WTC11 (cell line): Measurements from ENCODE around the gene DSE. TPM values are rescaled to one million over a fixed set of nuclear protein-coding genes. Genes with fewer than 3 reads are reported as not detected.

Source experiments
- ATAC-seq: fragments of 200-7000 bp; cut with Tn5 transposase; 2 replicates; pipeline ENCODE4 v1.10.0; 2021; ENCODE audit warnings: mild to moderate bottlenecking, moderate library complexity
- CTCF ChIA-PET: fragments of 300-600 bp; sonication (Branson Sonifier 250); formaldehyde crosslinking; loops from one replicate; lab custom pipeline; 2021; ENCODE audit warnings: antibody characterized with exemption; lab: Charles Lee
- POLR2A ChIA-PET: fragments of 350-600 bp; sonication (Branson Sonifier 250); formaldehyde crosslinking; loops from one replicate; lab custom pipeline; 2021; ENCODE audit warnings: antibody characterized with exemption; lab: Charles Lee
- DNase-seq: peaks from one replicate; pipeline ENCODE4 v3.0.0; 2021; ENCODE audit warnings: low spot score
- H3K27ac Mint-ChIP-seq: 2 replicates; pipeline ENCODE4 v1.8.0; 2021; ENCODE audit warnings: mixed read lengths
- H3K27me3 Mint-ChIP-seq: 2 replicates; pipeline ENCODE4 v1.8.0; 2021; ENCODE audit warnings: low read depth, mild to moderate bottlenecking, moderate library complexity, mixed read lengths
- H3K36me3 Mint-ChIP-seq: 2 replicates; pipeline ENCODE4 v1.8.0; 2021; ENCODE audit warnings: mixed read lengths
- H3K4me1 Mint-ChIP-seq: 2 replicates; pipeline ENCODE4 v1.8.0; 2022; ENCODE audit warnings: mixed read lengths
- H3K4me3 Mint-ChIP-seq: 2 replicates; pipeline ENCODE4 v1.8.0; 2021; ENCODE audit warnings: mild to moderate bottlenecking, moderate library complexity, mixed read lengths
- H3K9me3 Mint-ChIP-seq: 2 replicates; pipeline ENCODE4 v1.8.0; 2021; ENCODE audit warnings: mixed read lengths
- ATF1 ChIP-seq: sonication (generic); formaldehyde crosslinking; IDR thresholded peaks from 2 replicates; pipeline ENCODE4 v1.8.1; 2023; ENCODE audit warnings: mild to moderate bottlenecking, moderate library complexity, missing genetic modification reagents
- CREB1 ChIP-seq: sonication (generic); formaldehyde crosslinking; IDR thresholded peaks from 2 replicates; pipeline ENCODE4 v1.8.0; 2023; ENCODE audit warnings: mild to moderate bottlenecking, missing genetic modification reagents
- ELF4 ChIP-seq: sonication (generic); formaldehyde crosslinking; IDR thresholded peaks from 2 replicates; pipeline ENCODE4 v1.8.1; 2022; ENCODE audit warnings: low read depth, mild to moderate bottlenecking, moderate library complexity, missing genetic modification reagents
- EMX1 ChIP-seq: fragments of 250-450 bp; sonication (Bioruptor Pico); IDR thresholded peaks from 2 replicates; pipeline ENCODE4 v1.8.0; 2021; ENCODE audit warnings: mild to moderate bottlenecking
- JAZF1 ChIP-seq: fragments of 250-450 bp; sonication (Bioruptor Pico); IDR thresholded peaks from 2 replicates; pipeline ENCODE4 v1.9.0; 2021; ENCODE audit warnings: moderate library complexity, mild to moderate bottlenecking, inconsistent platforms
- MXD4 ChIP-seq: fragments of 250-450 bp; sonication (Bioruptor Pico); IDR thresholded peaks from 2 replicates; pipeline ENCODE4 v1.8.0; 2021; ENCODE audit warnings: mild to moderate bottlenecking, moderate library complexity, borderline replicate concordance
- NFATC4 ChIP-seq: fragments of 250-450 bp; sonication (Bioruptor Pico); IDR thresholded peaks from 2 replicates; pipeline ENCODE4 v1.9.0; 2021; ENCODE audit warnings: mild to moderate bottlenecking
- NFYB ChIP-seq: sonication (generic); formaldehyde crosslinking; conservative IDR thresholded peaks from 2 replicates; pipeline ENCODE4 v1.8.0; 2022; ENCODE audit warnings: low read depth, missing genetic modification reagents
- NR2C2 ChIP-seq: sonication (generic); formaldehyde crosslinking; IDR thresholded peaks from 2 replicates; pipeline ENCODE4 v1.8.0; 2022; ENCODE audit warnings: mild to moderate bottlenecking, missing genetic modification reagents
- RELA ChIP-seq: sonication (generic); formaldehyde crosslinking; IDR thresholded peaks from 2 replicates; pipeline ENCODE4 v1.8.1; 2022; ENCODE audit warnings: missing genetic modification reagents, mild to moderate bottlenecking, borderline replicate concordance
- SMAD3 ChIP-seq: sonication (generic); formaldehyde crosslinking; IDR thresholded peaks from 2 replicates; pipeline ENCODE4 v1.8.0; 2022; ENCODE audit warnings: missing genetic modification reagents, mild to moderate bottlenecking, borderline replicate concordance
- TCF7 ChIP-seq: sonication (generic); formaldehyde crosslinking; IDR thresholded peaks from 2 replicates; pipeline ENCODE4 v1.8.0; 2022; ENCODE audit warnings: mild to moderate bottlenecking, low read depth, missing genetic modification reagents, moderate library complexity
- TEAD1 ChIP-seq: sonication (generic); formaldehyde crosslinking; IDR thresholded peaks from 2 replicates; pipeline ENCODE4 v1.8.0; 2022; ENCODE audit warnings: mild to moderate bottlenecking, missing genetic modification reagents
- TP53 ChIP-seq: sonication (generic); formaldehyde crosslinking; IDR thresholded peaks from 2 replicates; pipeline ENCODE4 v1.8.1; 2023; ENCODE audit warnings: mild to moderate bottlenecking, missing genetic modification reagents
- ZNF263 ChIP-seq: sonication (generic); formaldehyde crosslinking; IDR thresholded peaks from 2 replicates; pipeline ENCODE4 v1.8.1; 2022; ENCODE audit warnings: low read depth, mild to moderate bottlenecking, moderate library complexity, missing genetic modification reagents
- ZNF396 ChIP-seq: fragments of 250-450 bp; sonication (Bioruptor Pico); IDR thresholded peaks from 2 replicates; pipeline ENCODE4 v1.8.0; 2021; ENCODE audit warnings: mild to moderate bottlenecking, moderate library complexity, borderline replicate concordance
- total RNA-seq: library from RNA; stranded (reverse); gene quantifications from 3 replicates; pipeline ENCODE4 v1.2.3, GENCODE V29; 2021
- TF ChIP-seq, protein P1 (sequence below): sonication (generic); formaldehyde crosslinking; IDR thresholded peaks from 2 replicates; pipeline ENCODE4 v1.8.1; 2022; ENCODE audit warnings: mild to moderate bottlenecking, missing genetic modification reagents, moderate library complexity, borderline replicate concordance
- TF ChIP-seq, protein P2 (sequence below): sonication (generic); formaldehyde crosslinking; conservative IDR thresholded peaks from 2 replicates; pipeline ENCODE4 v1.8.1; 2023; ENCODE audit warnings: mild to moderate bottlenecking, low read depth, missing genetic modification reagents, moderate library complexity
- TF ChIP-seq, protein P3 (sequence below): sonication (generic); formaldehyde crosslinking; IDR thresholded peaks from 2 replicates; pipeline ENCODE4 v1.8.1; 2023; ENCODE audit warnings: mild to moderate bottlenecking, missing genetic modification reagents
- TF ChIP-seq, protein P4 (sequence below): sonication (generic); formaldehyde crosslinking; IDR thresholded peaks from 2 replicates; pipeline ENCODE4 v1.8.0; 2022; ENCODE audit warnings: mild to moderate bottlenecking, missing genetic modification reagents
- TF ChIP-seq, protein P5 (sequence below): sonication (generic); formaldehyde crosslinking; IDR thresholded peaks from 2 replicates; pipeline ENCODE4 v1.8.0; 2023; ENCODE audit warnings: missing genetic modification reagents, mild to moderate bottlenecking, borderline replicate concordance

DSE gene
- total RNA-seq, 1 experiment from 2014 or later = 78.3 TPM

DNA sequence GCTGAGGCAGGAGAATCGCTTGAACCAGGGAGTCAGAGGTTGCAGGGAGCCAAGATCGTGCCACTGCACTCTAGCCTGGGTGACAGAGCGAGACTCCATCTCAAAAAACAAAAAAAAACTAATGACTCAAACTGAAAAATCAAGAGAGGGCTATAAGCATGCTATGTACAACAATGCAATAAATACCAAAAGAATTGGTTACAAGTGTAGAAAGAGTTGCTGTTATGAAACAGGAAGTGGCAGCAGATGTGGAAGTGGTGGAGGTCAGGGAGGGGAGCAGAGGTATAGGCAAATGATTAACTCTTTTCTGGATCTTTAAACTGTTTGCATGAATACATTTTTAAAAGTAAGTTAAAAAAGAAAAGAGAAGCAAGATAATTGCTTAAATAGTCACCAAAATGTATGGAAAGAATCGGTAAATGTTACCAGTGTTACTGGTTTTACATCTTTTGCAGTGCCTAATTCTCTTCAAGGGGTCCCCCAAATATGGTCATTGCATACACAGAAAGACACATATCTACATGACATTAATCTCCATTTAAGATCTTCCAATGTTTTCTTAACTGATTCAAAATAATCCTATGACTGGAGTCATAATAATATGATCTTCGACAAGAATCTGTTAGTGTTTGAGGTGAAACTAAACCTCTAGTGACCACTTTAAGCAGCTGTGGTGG lies 105.4 kb downstream of the DSE start:
- DNase-seq (no peak), ATAC-seq (no peak)
- Mint-ChIP-seq H3K27ac (no peak overlapping the region), H3K4me3 (no peak overlapping the region), H3K27me3 (no peaks in the 10 kb centered on the region), H3K4me1 (peaks cover 2% of the 10 kb centered on the region; the same call in 1 of the 2 replicates), H3K9me3 (no peaks in the 10 kb centered on the region), H3K36me3 (no peaks in the 10 kb centered on the region)
- ChIA-PET CTCF (interaction anchor here (1.3 kb wide), 1 partner anchor 35 kb away, joined by 5 read pairs; the partner anchor contains the start of gene CALHM5), POLR2A (no interaction called here)
- TF ChIP-seq NFATC4 (CRISPR knock-in tag) = no peak
- TF ChIP-seq, protein P1, sequence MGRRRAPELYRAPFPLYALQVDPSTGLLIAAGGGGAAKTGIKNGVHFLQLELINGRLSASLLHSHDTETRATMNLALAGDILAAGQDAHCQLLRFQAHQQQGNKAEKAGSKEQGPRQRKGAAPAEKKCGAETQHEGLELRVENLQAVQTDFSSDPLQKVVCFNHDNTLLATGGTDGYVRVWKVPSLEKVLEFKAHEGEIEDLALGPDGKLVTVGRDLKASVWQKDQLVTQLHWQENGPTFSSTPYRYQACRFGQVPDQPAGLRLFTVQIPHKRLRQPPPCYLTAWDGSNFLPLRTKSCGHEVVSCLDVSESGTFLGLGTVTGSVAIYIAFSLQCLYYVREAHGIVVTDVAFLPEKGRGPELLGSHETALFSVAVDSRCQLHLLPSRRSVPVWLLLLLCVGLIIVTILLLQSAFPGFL (CRISPR knock-in tag) = no peak

DNA sequence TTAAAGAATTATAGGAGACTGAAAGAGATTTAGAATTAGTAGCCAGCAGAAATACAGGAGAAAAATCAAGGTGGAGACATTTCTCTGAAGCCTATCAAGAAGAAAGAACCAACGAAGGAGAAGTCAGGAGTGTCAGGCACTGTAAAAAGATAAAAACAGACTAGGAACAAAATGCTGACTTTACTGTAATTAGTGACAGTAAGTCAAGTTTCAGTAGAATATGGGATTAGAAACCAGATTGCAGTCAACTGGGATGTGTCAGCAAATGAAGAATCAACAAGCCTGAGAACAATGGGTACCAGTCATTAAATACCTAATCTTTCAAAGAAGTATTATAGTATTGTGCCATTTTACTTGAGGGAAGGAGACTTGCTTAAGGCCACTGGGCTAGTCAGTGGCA lies 112.0 kb downstream of the DSE start:
- no peaks in the 10 kb centered on the region for H3K36me3 Mint-ChIP-seq
- no peak overlapping the region for H3K4me3 Mint-ChIP-seq
- H3K4me1 Mint-ChIP-seq = no peaks in the 10 kb centered on the region
- no peak for TF ChIP-seq JAZF1 (CRISPR knock-in tag)
- no peak for TF ChIP-seq ZNF263 (CRISPR knock-in tag)
- TF ChIP-seq TP53 (CRISPR knock-in tag) = no peak
- no peak for TF ChIP-seq ZNF396 (CRISPR knock-in tag)
- TF ChIP-seq ATF1 (CRISPR knock-in tag) = no peak
- TF ChIP-seq, protein P2, sequence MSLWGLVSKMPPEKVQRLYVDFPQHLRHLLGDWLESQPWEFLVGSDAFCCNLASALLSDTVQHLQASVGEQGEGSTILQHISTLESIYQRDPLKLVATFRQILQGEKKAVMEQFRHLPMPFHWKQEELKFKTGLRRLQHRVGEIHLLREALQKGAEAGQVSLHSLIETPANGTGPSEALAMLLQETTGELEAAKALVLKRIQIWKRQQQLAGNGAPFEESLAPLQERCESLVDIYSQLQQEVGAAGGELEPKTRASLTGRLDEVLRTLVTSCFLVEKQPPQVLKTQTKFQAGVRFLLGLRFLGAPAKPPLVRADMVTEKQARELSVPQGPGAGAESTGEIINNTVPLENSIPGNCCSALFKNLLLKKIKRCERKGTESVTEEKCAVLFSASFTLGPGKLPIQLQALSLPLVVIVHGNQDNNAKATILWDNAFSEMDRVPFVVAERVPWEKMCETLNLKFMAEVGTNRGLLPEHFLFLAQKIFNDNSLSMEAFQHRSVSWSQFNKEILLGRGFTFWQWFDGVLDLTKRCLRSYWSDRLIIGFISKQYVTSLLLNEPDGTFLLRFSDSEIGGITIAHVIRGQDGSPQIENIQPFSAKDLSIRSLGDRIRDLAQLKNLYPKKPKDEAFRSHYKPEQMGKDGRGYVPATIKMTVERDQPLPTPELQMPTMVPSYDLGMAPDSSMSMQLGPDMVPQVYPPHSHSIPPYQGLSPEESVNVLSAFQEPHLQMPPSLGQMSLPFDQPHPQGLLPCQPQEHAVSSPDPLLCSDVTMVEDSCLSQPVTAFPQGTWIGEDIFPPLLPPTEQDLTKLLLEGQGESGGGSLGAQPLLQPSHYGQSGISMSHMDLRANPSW = no peak
- TF ChIP-seq NFYB = no peak
- TF ChIP-seq, protein P3, sequence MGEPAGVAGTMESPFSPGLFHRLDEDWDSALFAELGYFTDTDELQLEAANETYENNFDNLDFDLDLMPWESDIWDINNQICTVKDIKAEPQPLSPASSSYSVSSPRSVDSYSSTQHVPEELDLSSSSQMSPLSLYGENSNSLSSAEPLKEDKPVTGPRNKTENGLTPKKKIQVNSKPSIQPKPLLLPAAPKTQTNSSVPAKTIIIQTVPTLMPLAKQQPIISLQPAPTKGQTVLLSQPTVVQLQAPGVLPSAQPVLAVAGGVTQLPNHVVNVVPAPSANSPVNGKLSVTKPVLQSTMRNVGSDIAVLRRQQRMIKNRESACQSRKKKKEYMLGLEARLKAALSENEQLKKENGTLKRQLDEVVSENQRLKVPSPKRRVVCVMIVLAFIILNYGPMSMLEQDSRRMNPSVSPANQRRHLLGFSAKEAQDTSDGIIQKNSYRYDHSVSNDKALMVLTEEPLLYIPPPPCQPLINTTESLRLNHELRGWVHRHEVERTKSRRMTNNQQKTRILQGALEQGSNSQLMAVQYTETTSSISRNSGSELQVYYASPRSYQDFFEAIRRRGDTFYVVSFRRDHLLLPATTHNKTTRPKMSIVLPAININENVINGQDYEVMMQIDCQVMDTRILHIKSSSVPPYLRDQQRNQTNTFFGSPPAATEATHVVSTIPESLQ = no peak
- TF ChIP-seq MXD4 = no peak
- TF ChIP-seq CREB1 (CRISPR knock-in tag) = no peak
- no peak for TF ChIP-seq RELA (CRISPR knock-in tag)
- POLR2A ChIA-PET = no interaction called here
- CTCF ChIA-PET = no interaction called here
- no peaks in the 10 kb centered on the region for H3K9me3 Mint-ChIP-seq
- ATAC-seq = no peak
- H3K27me3 Mint-ChIP-seq = no peaks in the 10 kb centered on the region; the same call in 1 of the 2 replicates
- no peak for DNase-seq
- no peak overlapping the region for H3K27ac Mint-ChIP-seq

DNA sequence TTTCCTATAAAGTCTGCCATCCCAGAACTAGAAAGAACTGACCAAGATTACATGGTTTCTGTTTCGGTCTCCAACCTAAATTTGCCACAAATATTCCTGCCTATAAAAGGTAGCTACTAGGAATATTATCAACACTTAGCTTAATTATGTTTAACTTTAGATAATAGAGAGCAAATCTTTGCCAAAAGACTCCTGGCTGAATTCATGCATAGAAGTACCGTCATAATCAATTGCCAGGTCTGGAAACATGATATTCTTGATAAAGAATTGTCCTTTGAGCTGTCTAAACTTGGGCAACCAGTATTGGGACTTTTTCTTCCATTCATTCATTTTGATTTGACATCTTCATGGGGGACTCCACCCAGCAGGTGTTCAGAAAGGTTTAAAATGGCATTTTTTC lies 112.9 kb downstream of the DSE start:
- ChIA-PET POLR2A (no interaction called here), CTCF (no interaction called here)
- DNase-seq (no peak), ATAC-seq (no peak)
- Mint-ChIP-seq H3K27ac (no peak overlapping the region), H3K9me3 (peaks cover 3% of the 10 kb centered on the region; the same call in 1 of the 2 replicates), H3K4me3 (no peak overlapping the region), H3K27me3 (no peaks in the 10 kb centered on the region; the same call in 1 of the 2 replicates), H3K36me3 (no peaks in the 10 kb centered on the region), H3K4me1 (no peaks in the 10 kb centered on the region)
- TF ChIP-seq JAZF1 (CRISPR knock-in tag) (no peak), EMX1 (no peak), TCF7 (CRISPR knock-in tag) (no peak), TEAD1 (no peak), SMAD3 (CRISPR knock-in tag) (no peak), ELF4 (CRISPR knock-in tag) (no peak), NR2C2 (CRISPR knock-in tag) (no peak), ZNF396 (CRISPR knock-in tag) (no peak)
- TF ChIP-seq, protein P1 (CRISPR knock-in tag) = no peak
- TF ChIP-seq, protein P4, sequence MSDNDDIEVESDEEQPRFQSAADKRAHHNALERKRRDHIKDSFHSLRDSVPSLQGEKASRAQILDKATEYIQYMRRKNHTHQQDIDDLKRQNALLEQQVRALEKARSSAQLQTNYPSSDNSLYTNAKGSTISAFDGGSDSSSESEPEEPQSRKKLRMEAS (CRISPR knock-in tag) = no peak
- TF ChIP-seq, protein P5, sequence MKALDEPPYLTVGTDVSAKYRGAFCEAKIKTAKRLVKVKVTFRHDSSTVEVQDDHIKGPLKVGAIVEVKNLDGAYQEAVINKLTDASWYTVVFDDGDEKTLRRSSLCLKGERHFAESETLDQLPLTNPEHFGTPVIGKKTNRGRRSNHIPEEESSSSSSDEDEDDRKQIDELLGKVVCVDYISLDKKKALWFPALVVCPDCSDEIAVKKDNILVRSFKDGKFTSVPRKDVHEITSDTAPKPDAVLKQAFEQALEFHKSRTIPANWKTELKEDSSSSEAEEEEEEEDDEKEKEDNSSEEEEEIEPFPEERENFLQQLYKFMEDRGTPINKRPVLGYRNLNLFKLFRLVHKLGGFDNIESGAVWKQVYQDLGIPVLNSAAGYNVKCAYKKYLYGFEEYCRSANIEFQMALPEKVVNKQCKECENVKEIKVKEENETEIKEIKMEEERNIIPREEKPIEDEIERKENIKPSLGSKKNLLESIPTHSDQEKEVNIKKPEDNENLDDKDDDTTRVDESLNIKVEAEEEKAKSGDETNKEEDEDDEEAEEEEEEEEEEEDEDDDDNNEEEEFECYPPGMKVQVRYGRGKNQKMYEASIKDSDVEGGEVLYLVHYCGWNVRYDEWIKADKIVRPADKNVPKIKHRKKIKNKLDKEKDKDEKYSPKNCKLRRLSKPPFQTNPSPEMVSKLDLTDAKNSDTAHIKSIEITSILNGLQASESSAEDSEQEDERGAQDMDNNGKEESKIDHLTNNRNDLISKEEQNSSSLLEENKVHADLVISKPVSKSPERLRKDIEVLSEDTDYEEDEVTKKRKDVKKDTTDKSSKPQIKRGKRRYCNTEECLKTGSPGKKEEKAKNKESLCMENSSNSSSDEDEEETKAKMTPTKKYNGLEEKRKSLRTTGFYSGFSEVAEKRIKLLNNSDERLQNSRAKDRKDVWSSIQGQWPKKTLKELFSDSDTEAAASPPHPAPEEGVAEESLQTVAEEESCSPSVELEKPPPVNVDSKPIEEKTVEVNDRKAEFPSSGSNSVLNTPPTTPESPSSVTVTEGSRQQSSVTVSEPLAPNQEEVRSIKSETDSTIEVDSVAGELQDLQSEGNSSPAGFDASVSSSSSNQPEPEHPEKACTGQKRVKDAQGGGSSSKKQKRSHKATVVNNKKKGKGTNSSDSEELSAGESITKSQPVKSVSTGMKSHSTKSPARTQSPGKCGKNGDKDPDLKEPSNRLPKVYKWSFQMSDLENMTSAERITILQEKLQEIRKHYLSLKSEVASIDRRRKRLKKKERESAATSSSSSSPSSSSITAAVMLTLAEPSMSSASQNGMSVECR (CRISPR knock-in tag) = no peak
